ENCODE measurements around the gene ITGB1BP1.

Gene ITGB1BP1

GRCh38 chr2:9465170-9465569 lies 41.8 kb upstream of the ITGB1BP1 start:
- Histone ChIP-seq H3K27ac (no peak overlapping the region), H3K4me3 (ENCODE audit: low read depth, low read length) (no peak overlapping the region), H3K36me3 (replicated peaks) (peaks cover 6% of the 10 kb centered on the region), H3K27me3 (replicated peaks) (no peaks in the 10 kb centered on the region)
- TF ChIP-seq CTCF (IDR thresholded peaks at IDR 0.05; ENCODE audit: low read depth, low read length, missing control alignments) = no peak
- DNase-seq = no peak
- in situ Hi-C loops (cut with HindIII; ENCODE audit: low pct_ligation_motif_present, low sequenced_read_pairs) = no loop called here

GRCh38 chr2:9463698-9464034 lies 40.3 kb upstream of the ITGB1BP1 start:
- peak; percentile 25 for DNase-seq
- H3K36me3 ChIP-seq (replicated peaks) = peaks cover 6% of the 10 kb centered on the region
- H3K4me3 ChIP-seq (ENCODE audit: low read depth, low read length) = no peak overlapping the region
- no peak overlapping the region for H3K27ac ChIP-seq
- in situ Hi-C loops (cut with HindIII; ENCODE audit: low pct_ligation_motif_present, low sequenced_read_pairs) = no loop called here
- H3K27me3 ChIP-seq (replicated peaks) = no peaks in the 10 kb centered on the region
- TF ChIP-seq CTCF (IDR thresholded peaks at IDR 0.05; ENCODE audit: low read depth, low read length, missing control alignments) = no peak

GRCh38 chr2:9462886-9463697 lies 39.8 kb upstream of the ITGB1BP1 start:
- Histone ChIP-seq H3K27ac (no peak overlapping the region), H3K36me3 (replicated peaks) (peaks cover 6% of the 10 kb centered on the region), H3K27me3 (replicated peaks) (no peaks in the 10 kb centered on the region), H3K4me3 (ENCODE audit: low read depth, low read length) (no peak overlapping the region)
- no peak for TF ChIP-seq CTCF (IDR thresholded peaks at IDR 0.05; ENCODE audit: low read depth, low read length, missing control alignments)
- in situ Hi-C loops (cut with HindIII; ENCODE audit: low pct_ligation_motif_present, low sequenced_read_pairs) = no loop called here
- DNase-seq = no peak

GRCh38 chr2:9462313-9462712 lies 39.0 kb upstream of the ITGB1BP1 start:
- Histone ChIP-seq H3K4me3 (ENCODE audit: low read depth, low read length) (no peak overlapping the region), H3K36me3 (replicated peaks) (peaks cover 4% of the 10 kb centered on the region), H3K27me3 (replicated peaks) (no peaks in the 10 kb centered on the region), H3K27ac (no peak overlapping the region)
- no peak for DNase-seq
- in situ Hi-C loops (cut with HindIII; ENCODE audit: low pct_ligation_motif_present, low sequenced_read_pairs) = no loop called here
- no peak for TF ChIP-seq CTCF (IDR thresholded peaks at IDR 0.05; ENCODE audit: low read depth, low read length, missing control alignments)

GRCh38 chr2:9461079-9461478 lies 37.8 kb upstream of the ITGB1BP1 start:
- Histone ChIP-seq H3K4me3 (ENCODE audit: low read depth, low read length) (no peak overlapping the region), H3K27me3 (replicated peaks) (no peaks in the 10 kb centered on the region), H3K36me3 (replicated peaks) (peaks cover 6% of the 10 kb centered on the region), H3K27ac (no peak overlapping the region)
- in situ Hi-C loops (cut with HindIII; ENCODE audit: low pct_ligation_motif_present, low sequenced_read_pairs) = no loop called here
- DNase-seq = no peak
- TF ChIP-seq CTCF (IDR thresholded peaks at IDR 0.05; ENCODE audit: low read depth, low read length, missing control alignments) = no peak

Data from brain microvascular endothelial cell (primary cell).